Ishikawa (cell line): Measurements from ENCODE around the gene MICAL3.
A peak's percentile ranks its signal among the peaks of the same experiment; 100 is the strongest.

Source experiments
- CEBPB ChIP-seq: IDR thresholded peaks from 2 replicates; pipeline ENCODE4 v1.6.1; 2012
- CREB1 ChIP-seq: IDR thresholded peaks from 2 replicates; pipeline ENCODE4 v1.6.1; 2012; ENCODE audit warnings: low read depth
- EGR1 ChIP-seq: IDR thresholded peaks from 2 replicates; pipeline ENCODE4 v1.6.1; 2012
- EP300 ChIP-seq: IDR thresholded peaks from 2 replicates; pipeline ENCODE4 v1.6.1; 2012; ENCODE audit warnings: borderline replicate concordance
- FOXM1 ChIP-seq: IDR thresholded peaks from 2 replicates; pipeline ENCODE4 v1.6.1; 2012; ENCODE audit warnings: low read depth, borderline replicate concordance
- NFIC ChIP-seq: IDR thresholded peaks from 2 replicates; pipeline ENCODE4 v1.6.1; 2012
- RAD21 ChIP-seq: IDR thresholded peaks from 2 replicates; pipeline ENCODE4 v1.6.1; 2012; ENCODE audit warnings: low read depth
- TAF1 ChIP-seq: IDR thresholded peaks from 2 replicates; pipeline ENCODE4 v1.6.1; 2012; ENCODE audit warnings: low read depth, mild to moderate bottlenecking
- TCF12 ChIP-seq: IDR thresholded peaks from 2 replicates; pipeline ENCODE4 v1.6.1; 2012; ENCODE audit warnings: low read depth
- TEAD4 ChIP-seq: IDR thresholded peaks from 2 replicates; pipeline ENCODE4 v1.6.1; 2012
- YY1 ChIP-seq: IDR thresholded peaks from 2 replicates; pipeline ENCODE4 v1.6.1; 2012; ENCODE audit warnings: low read depth
- ZBTB7A ChIP-seq: IDR thresholded peaks from 2 replicates; pipeline ENCODE4 v1.6.1; 2012; ENCODE audit warnings: low read depth
- TF ChIP-seq, protein P1 (sequence below): IDR thresholded peaks from 2 replicates; pipeline ENCODE4 v1.6.1; 2012
- TF ChIP-seq, protein P2 (sequence below): IDR thresholded peaks from 2 replicates; pipeline ENCODE4 v1.6.1; 2012
- TF ChIP-seq, protein P3 (sequence below): IDR thresholded peaks from 2 replicates; pipeline ENCODE4 v1.6.1; 2012; ENCODE audit warnings: low read depth, mild to moderate bottlenecking

MICAL3 gene

DNA sequence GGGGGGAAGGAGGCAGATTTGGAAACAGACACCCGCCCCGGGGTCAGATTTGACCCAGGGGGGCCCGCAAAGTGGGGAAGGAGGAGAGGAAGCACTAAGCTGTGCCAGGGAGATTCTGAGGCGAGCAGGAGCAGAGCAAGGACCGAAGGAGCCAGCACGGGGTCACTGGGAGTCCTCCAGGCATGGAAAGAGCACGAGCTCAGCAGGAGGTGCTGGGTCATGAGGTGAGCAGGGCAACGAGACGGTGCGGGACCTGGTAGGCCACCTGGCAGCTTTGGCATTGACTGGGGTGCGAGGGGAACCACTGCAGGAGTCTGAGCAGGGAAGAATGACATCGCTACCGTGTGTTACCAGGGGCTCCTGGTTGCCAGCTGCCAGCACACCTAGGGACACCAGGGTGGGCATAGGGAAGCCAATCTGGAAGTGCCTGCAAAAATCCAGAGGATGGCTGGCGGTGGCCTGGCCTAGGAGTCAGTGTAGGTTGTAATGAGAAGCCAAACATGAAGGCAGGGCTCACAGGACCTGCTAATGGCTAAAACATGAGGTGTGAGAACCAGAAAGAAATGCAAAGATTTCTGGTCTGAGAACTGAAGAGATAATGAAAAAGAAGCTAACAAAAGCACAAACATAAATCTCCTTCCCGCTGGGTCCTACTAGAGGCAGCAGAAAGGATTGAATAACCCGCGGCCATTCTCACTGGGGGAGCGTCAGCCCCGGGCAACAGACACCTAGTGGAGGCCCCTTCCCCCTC is 63.5 kb downstream of the MICAL3 start:
- TF ChIP-seq, protein P1, sequence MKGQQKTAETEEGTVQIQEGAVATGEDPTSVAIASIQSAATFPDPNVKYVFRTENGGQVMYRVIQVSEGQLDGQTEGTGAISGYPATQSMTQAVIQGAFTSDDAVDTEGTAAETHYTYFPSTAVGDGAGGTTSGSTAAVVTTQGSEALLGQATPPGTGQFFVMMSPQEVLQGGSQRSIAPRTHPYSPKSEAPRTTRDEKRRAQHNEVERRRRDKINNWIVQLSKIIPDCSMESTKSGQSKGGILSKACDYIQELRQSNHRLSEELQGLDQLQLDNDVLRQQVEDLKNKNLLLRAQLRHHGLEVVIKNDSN: peak; percentile 17; the same call in 1 of the 2 replicates
- no peak for TF ChIP-seq CREB1
- no peak for TF ChIP-seq TEAD4

DNA sequence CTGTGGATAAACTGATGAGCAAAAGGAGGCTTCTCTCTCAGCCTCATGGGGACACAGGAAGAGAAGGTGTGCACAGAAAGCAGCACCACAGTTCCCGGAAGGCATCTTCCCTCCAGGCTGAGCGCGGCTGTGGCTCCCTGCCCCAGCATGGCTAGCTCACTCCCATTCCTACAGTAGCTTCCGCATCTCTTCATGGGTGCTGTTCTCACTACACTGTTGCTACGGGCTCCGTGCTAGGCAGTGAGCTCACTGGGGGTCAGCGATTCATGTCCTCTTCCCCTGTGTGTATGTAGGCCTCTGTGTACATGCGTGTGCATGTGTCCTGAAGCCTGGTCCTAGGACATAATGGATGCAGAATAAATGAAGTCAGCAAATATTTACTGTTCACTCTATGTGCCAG is 64.3 kb downstream of the MICAL3 start:
- no peak for TF ChIP-seq TCF12
- TF ChIP-seq EP300: no peak
- TF ChIP-seq NFIC: no peak
- no peak for TF ChIP-seq TEAD4
- no peak for TF ChIP-seq EGR1
- TF ChIP-seq TAF1: no peak
- no peak for TF ChIP-seq CEBPB
- no peak for TF ChIP-seq ZBTB7A
- no peak for TF ChIP-seq RAD21

DNA sequence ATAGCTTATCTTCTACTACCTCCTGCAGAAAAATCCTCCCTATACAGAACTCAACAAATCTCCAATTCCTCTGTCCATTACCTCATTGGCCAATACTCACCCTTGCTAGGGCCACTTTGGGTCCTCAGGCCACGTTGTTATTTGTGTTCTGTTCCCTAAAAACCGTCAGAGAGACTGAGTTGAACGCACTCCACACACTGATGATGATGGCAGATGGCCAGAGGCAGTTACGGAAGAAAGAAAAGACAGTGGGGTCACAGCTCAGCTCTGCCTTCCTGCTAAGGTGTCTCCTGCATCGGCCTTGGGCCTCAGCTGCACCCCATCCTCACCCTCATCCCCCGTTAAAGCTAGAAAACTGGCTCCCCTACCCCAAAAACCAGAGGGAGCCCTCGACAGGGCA is 66.2 kb downstream of the MICAL3 start:
- no peak for TF ChIP-seq CREB1
- no peak for TF ChIP-seq TAF1
- TF ChIP-seq EP300: no peak
- no peak for TF ChIP-seq TCF12
- no peak for TF ChIP-seq EGR1
- TF ChIP-seq, protein P2, sequence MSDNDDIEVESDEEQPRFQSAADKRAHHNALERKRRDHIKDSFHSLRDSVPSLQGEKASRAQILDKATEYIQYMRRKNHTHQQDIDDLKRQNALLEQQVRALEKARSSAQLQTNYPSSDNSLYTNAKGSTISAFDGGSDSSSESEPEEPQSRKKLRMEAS: no peak

DNA sequence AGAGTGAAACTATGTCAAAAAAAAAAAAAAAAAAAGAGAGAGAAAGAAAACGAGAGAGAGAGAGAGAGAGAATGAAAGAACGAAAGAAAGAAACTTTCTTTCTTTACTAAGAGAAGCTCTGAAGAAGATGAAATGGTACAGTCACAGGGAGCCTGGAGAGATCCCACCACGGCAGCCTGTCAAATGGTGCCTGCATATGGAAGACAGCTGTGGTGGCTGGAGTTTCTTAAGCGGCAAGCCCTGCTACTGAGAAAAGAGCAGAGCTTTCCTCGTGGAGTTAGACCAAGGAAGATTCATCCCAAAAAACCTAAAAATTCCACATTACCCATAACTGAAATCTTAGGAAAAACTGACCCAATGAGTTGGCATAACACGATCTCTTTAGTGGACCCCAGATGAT is 66.7 kb downstream of the MICAL3 start:
- TF ChIP-seq EGR1 (no peak), NFIC (no peak)

DNA sequence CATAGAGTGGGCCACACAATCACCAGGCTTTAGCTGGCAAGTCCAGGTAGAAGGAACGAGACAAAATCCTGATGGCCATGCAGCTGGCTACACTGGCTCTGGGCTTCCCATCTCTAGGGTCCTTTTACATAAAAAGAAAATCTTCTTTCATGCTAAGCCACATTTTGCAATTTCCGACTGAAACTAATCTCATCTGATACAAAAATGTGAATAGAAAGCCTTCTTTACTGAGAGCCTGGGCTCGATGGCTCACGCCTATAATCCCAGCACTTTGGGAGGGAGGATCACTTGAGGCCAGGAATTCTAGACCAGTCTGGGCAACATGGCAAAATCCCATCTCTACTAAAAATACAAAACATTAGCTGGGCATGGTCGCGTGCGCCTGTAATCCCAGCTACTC is 67.2 kb downstream of the MICAL3 start:
- TF ChIP-seq FOXM1 (no peak), NFIC (no peak), CEBPB (no peak), RAD21 (no peak), TCF12 (no peak), YY1 (no peak), CREB1 (no peak)
- TF ChIP-seq, protein P1: no peak
- TF ChIP-seq, protein P2: no peak

DNA sequence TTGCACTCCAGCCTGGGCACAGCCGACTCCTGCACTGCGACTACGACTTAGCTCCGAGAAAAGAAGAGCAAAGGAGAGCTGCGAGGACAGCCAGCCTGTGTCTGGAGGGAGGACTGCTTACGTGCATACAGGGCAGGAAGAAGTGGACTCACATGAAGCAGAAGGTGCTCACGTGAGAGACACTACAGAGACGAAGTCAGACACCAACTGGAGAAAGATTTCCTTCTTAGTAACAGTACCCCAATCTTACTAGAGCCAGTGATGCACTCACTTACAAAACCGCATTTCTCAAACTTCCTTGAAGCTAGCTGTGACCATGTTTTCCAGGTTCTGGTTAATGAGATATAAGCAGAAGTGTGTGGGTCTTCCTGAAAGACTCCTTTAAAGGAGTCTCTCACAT is 67.7 kb downstream of the MICAL3 start:
- TF ChIP-seq TAF1 (no peak), CEBPB (no peak), TEAD4 (no peak), EGR1 (no peak), CREB1 (no peak), ZBTB7A (no peak), YY1 (no peak), EP300 (no peak), NFIC (no peak), RAD21 (no peak), TCF12 (no peak), FOXM1 (no peak)
- TF ChIP-seq, protein P1: no peak
- TF ChIP-seq, protein P3, sequence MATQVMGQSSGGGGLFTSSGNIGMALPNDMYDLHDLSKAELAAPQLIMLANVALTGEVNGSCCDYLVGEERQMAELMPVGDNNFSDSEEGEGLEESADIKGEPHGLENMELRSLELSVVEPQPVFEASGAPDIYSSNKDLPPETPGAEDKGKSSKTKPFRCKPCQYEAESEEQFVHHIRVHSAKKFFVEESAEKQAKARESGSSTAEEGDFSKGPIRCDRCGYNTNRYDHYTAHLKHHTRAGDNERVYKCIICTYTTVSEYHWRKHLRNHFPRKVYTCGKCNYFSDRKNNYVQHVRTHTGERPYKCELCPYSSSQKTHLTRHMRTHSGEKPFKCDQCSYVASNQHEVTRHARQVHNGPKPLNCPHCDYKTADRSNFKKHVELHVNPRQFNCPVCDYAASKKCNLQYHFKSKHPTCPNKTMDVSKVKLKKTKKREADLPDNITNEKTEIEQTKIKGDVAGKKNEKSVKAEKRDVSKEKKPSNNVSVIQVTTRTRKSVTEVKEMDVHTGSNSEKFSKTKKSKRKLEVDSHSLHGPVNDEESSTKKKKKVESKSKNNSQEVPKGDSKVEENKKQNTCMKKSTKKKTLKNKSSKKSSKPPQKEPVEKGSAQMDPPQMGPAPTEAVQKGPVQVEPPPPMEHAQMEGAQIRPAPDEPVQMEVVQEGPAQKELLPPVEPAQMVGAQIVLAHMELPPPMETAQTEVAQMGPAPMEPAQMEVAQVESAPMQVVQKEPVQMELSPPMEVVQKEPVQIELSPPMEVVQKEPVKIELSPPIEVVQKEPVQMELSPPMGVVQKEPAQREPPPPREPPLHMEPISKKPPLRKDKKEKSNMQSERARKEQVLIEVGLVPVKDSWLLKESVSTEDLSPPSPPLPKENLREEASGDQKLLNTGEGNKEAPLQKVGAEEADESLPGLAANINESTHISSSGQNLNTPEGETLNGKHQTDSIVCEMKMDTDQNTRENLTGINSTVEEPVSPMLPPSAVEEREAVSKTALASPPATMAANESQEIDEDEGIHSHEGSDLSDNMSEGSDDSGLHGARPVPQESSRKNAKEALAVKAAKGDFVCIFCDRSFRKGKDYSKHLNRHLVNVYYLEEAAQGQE: no peak
- TF ChIP-seq, protein P2: no peak

DNA sequence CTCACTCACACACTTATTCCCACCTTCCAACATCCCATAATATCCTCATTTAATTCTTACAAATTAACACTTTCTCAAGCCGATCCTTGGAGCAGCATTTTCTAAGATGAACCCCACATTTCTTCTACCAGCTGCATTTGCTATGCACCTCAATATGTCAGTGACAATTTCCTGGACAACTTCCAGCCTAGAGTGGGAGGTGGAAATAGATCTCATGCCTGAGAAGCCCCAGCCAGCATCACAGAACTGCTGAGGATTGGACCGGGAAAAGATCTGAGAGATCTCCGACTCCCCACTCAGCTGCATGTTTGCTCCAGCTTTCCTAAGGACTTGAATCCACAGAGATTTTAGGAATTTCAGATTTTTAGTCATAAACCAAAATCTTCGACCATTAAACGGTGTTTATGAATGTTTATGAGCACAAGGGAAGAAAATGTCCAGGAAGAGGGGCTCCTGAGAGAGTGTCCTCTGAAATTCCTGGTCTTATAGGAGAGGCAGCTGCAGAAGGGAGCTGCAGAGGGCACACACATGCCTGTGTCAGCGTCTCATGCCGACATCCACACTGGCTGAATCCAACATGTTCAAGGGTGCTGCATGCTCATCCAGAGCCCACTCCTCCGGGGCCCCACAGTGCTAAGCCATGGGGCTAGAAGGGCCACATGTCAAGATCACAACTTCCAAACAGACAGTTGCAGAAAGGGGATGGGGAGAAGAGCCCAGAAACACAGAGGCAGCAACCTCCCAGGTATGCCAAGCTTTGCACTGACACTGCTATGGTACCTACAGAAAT is 68.6 kb downstream of the MICAL3 start:
- TF ChIP-seq CEBPB (no peak), RAD21 (no peak), TAF1 (no peak), ZBTB7A (no peak), NFIC (no peak), EP300 (no peak), TCF12 (no peak), YY1 (no peak)
- TF ChIP-seq, protein P1: no peak
- TF ChIP-seq, protein P2: no peak
